Measurements from ENCODE around the gene CEP20. TPM values are rescaled to one million over a fixed set of nuclear protein-coding genes. Genes with fewer than 3 reads are reported as not detected.

Gene CEP20
- total RNA-seq, 1 experiment from 2014 or later: 36.9 TPM

DNA sequence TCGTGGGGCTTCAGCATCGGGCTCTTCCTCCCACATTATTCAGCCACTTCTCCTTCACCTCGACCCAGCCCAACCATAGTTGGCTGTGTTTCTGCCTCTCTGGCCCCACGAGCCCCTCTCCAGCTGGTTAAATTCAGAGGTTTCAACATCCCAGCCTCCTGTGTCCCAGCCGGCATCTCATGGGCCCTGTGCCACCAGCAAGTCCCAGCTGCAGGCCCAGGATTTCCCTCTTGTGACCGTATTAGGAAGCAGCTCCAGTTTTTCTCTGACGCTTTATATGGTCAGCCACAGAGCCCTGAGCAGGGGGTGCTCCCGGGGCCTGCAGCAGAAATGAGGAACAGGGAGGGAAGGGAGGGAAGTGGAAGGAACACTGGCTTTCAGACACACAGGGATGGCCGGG is 58.9 kb downstream of the CEP20 start:
- H2BK20ac ChIP-seq (ENCODE audit: low read depth, low read length, poor library complexity, severe bottlenecking): no peak overlapping the region
- no CpG with 5 or more reads among the region's 9 CpGs for WGBS (ENCODE audit: extremely low coverage, insufficient read length, low lambda C conversion rate)
- peak; percentile 34 for DNase-seq
- peak overlapping the region; percentile 18 for H3K18ac ChIP-seq (ENCODE audit: insufficient read length, low read depth, low read length)
- no peak overlapping the region for H2BK120ac ChIP-seq (ENCODE audit: low read depth, low read length, poor library complexity, severe bottlenecking)
- H3K27ac ChIP-seq (ENCODE audit: insufficient read length, low read depth, low read length): no peak overlapping the region
- H3K36me3 Mint-ChIP-seq (ENCODE audit: insufficient read depth in 1 of 3, low read depth in 3 of 3): no peaks in the 10 kb centered on the region
- TF ChIP-seq, protein P1, sequence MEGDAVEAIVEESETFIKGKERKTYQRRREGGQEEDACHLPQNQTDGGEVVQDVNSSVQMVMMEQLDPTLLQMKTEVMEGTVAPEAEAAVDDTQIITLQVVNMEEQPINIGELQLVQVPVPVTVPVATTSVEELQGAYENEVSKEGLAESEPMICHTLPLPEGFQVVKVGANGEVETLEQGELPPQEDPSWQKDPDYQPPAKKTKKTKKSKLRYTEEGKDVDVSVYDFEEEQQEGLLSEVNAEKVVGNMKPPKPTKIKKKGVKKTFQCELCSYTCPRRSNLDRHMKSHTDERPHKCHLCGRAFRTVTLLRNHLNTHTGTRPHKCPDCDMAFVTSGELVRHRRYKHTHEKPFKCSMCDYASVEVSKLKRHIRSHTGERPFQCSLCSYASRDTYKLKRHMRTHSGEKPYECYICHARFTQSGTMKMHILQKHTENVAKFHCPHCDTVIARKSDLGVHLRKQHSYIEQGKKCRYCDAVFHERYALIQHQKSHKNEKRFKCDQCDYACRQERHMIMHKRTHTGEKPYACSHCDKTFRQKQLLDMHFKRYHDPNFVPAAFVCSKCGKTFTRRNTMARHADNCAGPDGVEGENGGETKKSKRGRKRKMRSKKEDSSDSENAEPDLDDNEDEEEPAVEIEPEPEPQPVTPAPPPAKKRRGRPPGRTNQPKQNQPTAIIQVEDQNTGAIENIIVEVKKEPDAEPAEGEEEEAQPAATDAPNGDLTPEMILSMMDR (conservative IDR thresholded peaks at IDR 0.05): no peak
- H3K79me1 ChIP-seq (ENCODE audit: insufficient read depth, low read depth, low read length, poor library complexity, severe bottlenecking): no peaks in the 10 kb centered on the region
- no peak overlapping the region for H4K5ac ChIP-seq (ENCODE audit: insufficient read length, low read depth, low read length)
- H3K27me3 Mint-ChIP-seq (ENCODE audit: low read depth): no peaks in the 10 kb centered on the region
- H3K14ac ChIP-seq (ENCODE audit: insufficient read depth, low read length): no peak overlapping the region
- H3K23ac ChIP-seq (ENCODE audit: insufficient read length, low read depth, low read length): no peak overlapping the region
- H3K79me2 ChIP-seq (ENCODE audit: insufficient read depth, low read length): no peaks in the 10 kb centered on the region
- H3T11ph ChIP-seq (ENCODE audit: low read length): no peak overlapping the region
- H4K91ac ChIP-seq (ENCODE audit: insufficient read length, low read depth, low read length): no peak overlapping the region
- H4K8ac ChIP-seq (replicated peaks; ENCODE audit: insufficient read length, low read depth, low read length): no peak overlapping the region
- no peak overlapping the region for H3K4me3 Mint-ChIP-seq
- no peaks in the 10 kb centered on the region for H3K27me3 ChIP-seq (ENCODE audit: insufficient read depth, low read length)
- no peaks in the 10 kb centered on the region for H3K23me2 ChIP-seq (ENCODE audit: insufficient read length, low read depth, low read length, poor library complexity, severe bottlenecking)
- H2BK12ac ChIP-seq (ENCODE audit: insufficient read length, low read depth, low read length): no peak overlapping the region
- no peak overlapping the region for H2AFZ ChIP-seq (ENCODE audit: low read length)
- no peaks in the 10 kb centered on the region for H3K4me1 ChIP-seq (ENCODE audit: insufficient read depth, low read length)
- no peaks in the 10 kb centered on the region for H4K20me1 ChIP-seq (ENCODE audit: control insufficient read depth, insufficient read depth, insufficient read length)
- H3K4me1 Mint-ChIP-seq: peaks cover 2 to 3% of the 10 kb centered on the region in 2 experiments; a peak in 1 of 4 replicates
- H3K4ac ChIP-seq (ENCODE audit: low read depth, low read length): no peak overlapping the region
- H3K9me3 Mint-ChIP-seq: no peaks in the 10 kb centered on the region
- H3K27ac Mint-ChIP-seq: peak overlapping the region in 1 of 3 experiments; percentile 92; a peak in 3 of 7 replicates
- no peak overlapping the region for H2BK5ac ChIP-seq (ENCODE audit: insufficient read length, low read length)
- H3K4me2 ChIP-seq (ENCODE audit: insufficient read depth, insufficient read length, low read length): no peak overlapping the region
- no peak overlapping the region for H2AK5ac ChIP-seq (ENCODE audit: insufficient read length, low read length)
- H3K9me3 ChIP-seq (ENCODE audit: control insufficient read depth, low read depth, low read length): no peaks in the 10 kb centered on the region
- H2BK15ac ChIP-seq (ENCODE audit: low read depth, low read length): no peak overlapping the region
- no peak overlapping the region for H3K56ac ChIP-seq (ENCODE audit: insufficient read length, low read depth, low read length)
- H3K9ac ChIP-seq (ENCODE audit: extremely low read depth, insufficient read length, low read length): no peak overlapping the region
